Fibroblast of the aortic adventitia (primary cell): ENCODE data around the gene PEAK3. TPM values are rescaled to one million over a fixed set of nuclear protein-coding genes. Genes with fewer than 3 reads are reported as not detected.

Experiments used
- DNase-seq: peaks from one replicate; pipeline ENCODE4 v3.0.0-alpha.2; 2010; ENCODE audit warnings: low read depth
- H3K4me3 ChIP-seq: 2 replicates; pipeline ENCODE4 v1.5.1; 2011; ENCODE audit warnings: low read depth, mild to moderate bottlenecking, control low read depth, low read length, moderate library complexity
- total RNA-seq: library from RNA; depleted of rRNA; stranded (reverse); fragments of >200 nt; gene quantifications from 2 replicates; pipeline ENCODE4 v1.2.3, GENCODE V29; 2012; ENCODE audit warnings: low replicate concordance
- TF ChIP-seq, protein P1 (sequence below): IDR thresholded peaks from 2 replicates; pipeline ENCODE4 v1.5.1; 2011; ENCODE audit warnings: mild to moderate bottlenecking, low read length, control low read depth, inconsistent platforms; ENCODE audit not compliant: insufficient read depth

PEAK3 gene
- total RNA-seq, 1 donor = not detected

DNA sequence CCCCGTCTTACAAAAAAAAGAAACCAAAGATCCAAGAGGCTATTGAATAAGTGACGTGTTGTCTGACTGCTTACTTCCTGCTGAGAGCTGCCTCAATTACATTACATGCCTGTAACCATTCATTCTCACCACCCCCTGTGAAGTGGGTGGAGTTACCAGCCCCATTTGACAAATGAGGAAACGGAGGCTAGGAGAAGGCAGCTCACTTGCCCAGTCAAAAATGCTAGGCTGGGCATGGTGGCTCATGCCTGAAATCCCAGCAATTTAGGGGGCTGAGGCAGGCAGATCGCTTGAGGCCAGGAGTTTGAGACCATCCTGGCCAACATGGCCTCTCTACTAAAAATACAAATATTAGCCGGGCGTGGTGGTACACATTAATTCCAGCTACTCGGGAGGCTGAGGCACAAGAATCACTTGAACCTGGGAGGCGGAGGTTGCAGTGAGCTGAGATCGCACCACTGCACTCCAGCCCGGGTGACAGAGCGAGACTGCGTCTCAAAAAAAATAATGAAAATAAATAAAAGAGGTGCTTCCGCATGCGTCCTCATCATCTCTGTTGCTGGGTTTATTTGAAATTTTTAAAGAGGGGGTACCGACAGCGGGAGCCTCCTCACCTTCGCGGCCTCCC is 45.9 kb upstream of the PEAK3 start:
- peak overlapping the region; percentile 96 for H3K4me3 ChIP-seq
- TF ChIP-seq, protein P1, sequence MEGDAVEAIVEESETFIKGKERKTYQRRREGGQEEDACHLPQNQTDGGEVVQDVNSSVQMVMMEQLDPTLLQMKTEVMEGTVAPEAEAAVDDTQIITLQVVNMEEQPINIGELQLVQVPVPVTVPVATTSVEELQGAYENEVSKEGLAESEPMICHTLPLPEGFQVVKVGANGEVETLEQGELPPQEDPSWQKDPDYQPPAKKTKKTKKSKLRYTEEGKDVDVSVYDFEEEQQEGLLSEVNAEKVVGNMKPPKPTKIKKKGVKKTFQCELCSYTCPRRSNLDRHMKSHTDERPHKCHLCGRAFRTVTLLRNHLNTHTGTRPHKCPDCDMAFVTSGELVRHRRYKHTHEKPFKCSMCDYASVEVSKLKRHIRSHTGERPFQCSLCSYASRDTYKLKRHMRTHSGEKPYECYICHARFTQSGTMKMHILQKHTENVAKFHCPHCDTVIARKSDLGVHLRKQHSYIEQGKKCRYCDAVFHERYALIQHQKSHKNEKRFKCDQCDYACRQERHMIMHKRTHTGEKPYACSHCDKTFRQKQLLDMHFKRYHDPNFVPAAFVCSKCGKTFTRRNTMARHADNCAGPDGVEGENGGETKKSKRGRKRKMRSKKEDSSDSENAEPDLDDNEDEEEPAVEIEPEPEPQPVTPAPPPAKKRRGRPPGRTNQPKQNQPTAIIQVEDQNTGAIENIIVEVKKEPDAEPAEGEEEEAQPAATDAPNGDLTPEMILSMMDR = no peak
- peak; percentile 66 for DNase-seq

DNA sequence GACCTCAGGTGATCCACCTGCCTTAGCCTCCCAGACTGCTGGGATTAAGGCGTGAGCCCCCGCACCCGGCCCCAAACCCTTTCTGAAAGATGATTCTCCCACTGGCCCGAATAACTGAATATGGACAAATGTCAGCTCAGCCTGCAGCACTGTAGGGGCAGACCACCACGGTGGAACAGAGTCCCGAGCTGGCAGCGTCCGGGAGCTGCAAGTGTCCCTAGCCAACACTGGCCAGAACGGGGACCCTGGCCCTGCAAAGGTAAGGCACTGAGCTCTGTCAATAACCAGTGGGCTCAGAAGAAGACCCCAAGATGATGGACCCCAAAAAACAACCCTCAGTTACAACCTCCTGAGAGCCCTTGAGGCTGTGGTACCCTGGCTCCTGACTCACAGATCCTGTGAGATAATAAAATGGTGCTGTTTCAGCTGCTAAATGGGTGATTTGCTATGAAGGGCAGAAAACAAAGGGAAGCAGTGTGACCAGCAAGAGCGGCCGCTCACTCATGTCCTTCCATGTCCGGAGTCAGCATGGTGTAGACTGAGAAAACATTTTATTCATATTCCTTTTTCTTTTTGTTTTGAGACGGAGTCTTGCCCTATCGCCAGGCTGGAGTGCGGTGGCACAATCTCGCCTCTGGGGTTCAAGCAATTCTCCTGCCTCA is 44.9 kb upstream of the PEAK3 start:
- peak overlapping the region; percentile 96 for H3K4me3 ChIP-seq
- TF ChIP-seq, protein P1 = no peak
- no peak for DNase-seq

DNA sequence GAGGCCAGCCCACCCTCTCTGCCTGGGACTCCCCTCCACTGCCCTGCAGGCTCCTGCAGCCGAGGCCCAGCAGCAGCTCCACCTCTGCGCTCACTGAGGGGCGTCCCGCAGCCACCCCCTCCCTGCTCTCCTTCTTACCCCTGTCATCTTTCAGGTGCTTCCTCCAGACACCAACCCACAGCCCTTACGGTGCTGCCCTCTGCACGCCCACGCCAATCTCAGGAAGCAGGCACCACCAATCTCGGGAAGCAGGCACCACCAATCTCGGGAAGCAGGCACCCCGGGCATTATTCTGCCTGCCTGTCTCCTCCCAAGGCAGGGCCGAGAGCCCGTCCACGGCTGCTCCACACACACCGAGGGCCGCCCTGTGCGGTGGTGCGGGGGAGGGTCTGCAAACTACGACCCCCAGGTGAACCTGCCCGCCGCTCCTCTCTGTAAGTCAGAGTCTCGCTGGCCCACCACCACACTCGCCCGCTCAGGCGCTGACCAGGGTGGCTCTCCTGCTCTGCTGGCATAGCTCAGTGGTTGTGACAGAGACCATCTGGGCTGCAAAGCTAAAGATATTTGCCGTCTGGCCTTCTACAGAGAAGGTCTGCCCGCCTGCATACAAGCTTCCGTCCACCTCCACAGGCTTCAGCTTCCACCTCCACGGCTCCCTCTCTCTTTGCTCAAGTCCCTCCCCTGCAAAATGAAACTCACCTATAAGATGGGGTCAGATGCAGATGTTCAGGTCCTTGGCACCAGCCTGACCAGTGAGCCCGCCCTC is 43.5 kb upstream of the PEAK3 start:
- TF ChIP-seq, protein P1 = no peak
- H3K4me3 ChIP-seq = no peak overlapping the region
- DNase-seq = no peak

DNA sequence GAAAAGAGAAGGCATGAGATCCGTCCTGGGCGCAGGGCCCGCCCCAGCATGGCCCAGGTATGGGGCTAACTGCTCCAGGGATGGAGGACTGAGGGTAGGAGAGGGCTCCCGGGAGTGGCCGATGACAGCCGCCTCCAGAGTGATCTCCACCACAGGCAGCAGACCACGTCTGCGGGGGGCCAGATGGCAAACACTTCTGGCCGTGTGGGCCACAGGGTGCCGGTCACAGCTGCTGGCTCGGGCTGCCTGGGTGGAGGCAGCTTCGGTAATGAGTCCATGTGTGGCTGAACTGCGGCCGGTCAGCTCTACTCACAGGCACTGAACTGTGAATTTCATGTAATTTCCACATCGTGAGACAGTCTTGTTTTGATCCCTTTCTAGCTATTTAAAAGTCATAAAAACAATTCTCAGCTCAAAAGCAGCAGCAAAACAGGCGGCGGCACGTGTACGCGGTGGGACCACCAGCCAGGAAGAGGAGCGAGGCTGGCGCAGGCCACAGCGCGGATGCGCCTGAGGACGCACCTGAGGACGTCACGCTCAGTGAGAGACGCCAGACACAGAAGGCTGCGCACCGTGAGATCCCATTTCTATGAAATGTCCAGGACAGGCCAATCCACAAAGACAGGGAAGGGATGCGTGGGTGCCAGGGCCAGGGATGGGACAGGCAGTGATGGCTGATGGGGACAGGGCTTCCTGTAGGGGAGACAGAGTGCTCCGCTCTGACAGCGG is 42.4 kb upstream of the PEAK3 start:
- TF ChIP-seq, protein P1 = no peak
- H3K4me3 ChIP-seq = no peak overlapping the region
- DNase-seq = no peak

DNA sequence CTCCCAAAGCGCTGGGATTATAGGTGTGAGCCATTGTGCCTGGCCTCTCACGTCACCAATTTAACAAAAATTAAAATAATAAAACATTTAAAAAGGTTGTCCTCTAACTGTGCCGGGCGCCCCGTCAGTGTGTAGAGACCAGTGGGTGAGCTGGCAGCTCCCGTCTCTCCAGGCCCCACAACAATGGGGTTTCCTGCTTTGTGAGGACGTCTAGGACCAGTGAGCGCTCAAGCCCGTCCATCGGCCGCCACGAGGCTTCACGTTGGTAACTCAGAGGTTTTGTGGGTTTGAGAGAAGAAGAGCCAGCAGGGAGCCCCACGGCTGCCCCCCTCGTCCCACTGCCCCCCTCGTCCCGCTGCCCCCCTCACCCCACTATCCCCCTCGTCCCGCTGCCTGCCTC is 41.7 kb upstream of the PEAK3 start:
- no peak overlapping the region for H3K4me3 ChIP-seq
- TF ChIP-seq, protein P1 = no peak
- no peak for DNase-seq

DNA sequence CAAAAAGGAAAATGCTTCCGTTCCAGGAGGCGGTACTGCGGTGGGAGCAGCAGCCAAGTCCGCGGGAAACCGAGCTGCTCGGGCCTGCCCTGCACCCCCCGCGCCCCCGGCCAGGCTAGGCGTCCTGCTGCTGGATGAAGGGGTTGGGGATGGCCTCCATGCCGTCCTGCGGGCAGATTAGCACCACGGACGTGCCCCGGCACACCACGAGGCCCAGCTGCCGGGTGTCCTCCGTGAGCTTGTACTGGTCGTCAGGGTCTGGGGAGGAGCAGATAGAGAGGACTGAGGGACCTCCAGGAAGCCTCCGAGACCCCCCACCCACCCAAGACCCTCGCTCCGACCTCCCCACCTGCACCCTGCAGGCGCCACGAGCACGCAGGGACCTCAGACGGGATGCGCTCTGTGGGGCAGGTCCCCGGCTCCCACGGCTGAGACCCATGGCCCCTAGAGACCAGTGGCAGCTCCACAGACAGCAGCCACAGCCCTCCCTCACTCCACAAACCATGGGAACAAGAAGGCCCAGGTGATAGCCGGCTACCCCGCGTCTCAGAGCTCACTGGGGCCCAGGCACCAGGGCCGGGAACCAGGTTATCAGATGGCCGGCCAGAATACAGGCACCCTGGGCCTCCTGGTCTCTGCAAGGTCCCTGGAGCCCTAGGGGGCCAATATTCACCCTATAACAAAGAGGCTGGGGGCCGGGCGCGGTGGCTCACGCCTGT is 39.7 kb upstream of the PEAK3 start:
- no peak overlapping the region for H3K4me3 ChIP-seq
- DNase-seq = no peak
- TF ChIP-seq, protein P1 = no peak
